Esophagus squamous epithelium (tissue), 5 donors: ENCODE data around the gene HS6ST1. TPM values are rescaled to one million over a fixed set of nuclear protein-coding genes. Genes with fewer than 3 reads are reported as not detected.
A peak's percentile ranks its signal among the peaks of the same experiment; 100 is the strongest.

Experiments used
- DNase-seq: peaks from one replicate; lab custom pipeline; 2025; lab: John Stamatoyannopoulos, UW
- H3K27ac ChIP-seq, 4 donors: fragments of 200-600 bp; sonication (generic); one replicate each; pipeline ENCODE4 v1.5.1; 2016 to 2019; ENCODE audit warnings: mild to moderate bottlenecking in 1 of 4
- H3K27me3 ChIP-seq, 4 donors: fragments of 200-600 bp; sonication (generic); 1 replicate in 3 of 4; 2 replicates in 1 of 4; pipeline versions ENCODE4 v1.5.1 to v1.6.0; 2017 to 2021; ENCODE audit warnings: antibody characterized with exemption in 1 of 4
- H3K36me3 ChIP-seq, 3 donors: fragments of 200-600 bp; sonication (generic); one replicate each; pipeline ENCODE4 v1.5.1; 2016 to 2019
- H3K4me1 ChIP-seq, 3 donors: fragments of 200-600 bp; sonication (generic); one replicate each; pipeline ENCODE4 v1.5.1; 2017 to 2019
- H3K4me3 ChIP-seq, 4 donors: fragments of 200-600 bp; sonication (generic); 1 replicate in 3 of 4; 2 replicates in 1 of 4; pipeline ENCODE4 v1.5.1; 2016 to 2019; ENCODE audit warnings: mild to moderate bottlenecking in 2 of 4, moderate library complexity in 1 of 4
- H3K9me3 ChIP-seq, 3 donors: fragments of 200-600 bp; sonication (generic); one replicate each; pipeline ENCODE4 v1.5.1; 2016 to 2019
- CTCF ChIP-seq, 6 experiments: fragments of 450-650 bp in 4 of 6; fragments of 200-600 bp in 2 of 6; sonication (generic) in 2 of 6; IDR thresholded peaks; one replicate each; pipeline ENCODE4 v1.5.1; 2016 to 2019; ENCODE audit warnings: antibody characterized with exemption in 6 of 6, mild to moderate bottlenecking in 4 of 6, moderate library complexity in 4 of 6
- POLR2A ChIP-seq, 4 donors: fragments of 450-650 bp; IDR thresholded peaks; one replicate each; pipeline ENCODE4 v1.6.1; 2017; ENCODE audit warnings: antibody characterized with exemption in 4 of 4, mild to moderate bottlenecking in 4 of 4, moderate library complexity in 3 of 4
- WGBS, 2 donors: methylation state at CpG; one replicate each; pipeline ENCODE4 v1.1.5; 2018; 5-methylcytosine and 5-hydroxymethylcytosine counted together
- intact Hi-C: fragments of 100-400 bp; cut with DNase I; formaldehyde crosslinking; loops from one replicate; pipeline ENCODE4 v1.15.0; 2022
- total RNA-seq, 4 donors: library from RNA; depleted of rRNA; stranded (reverse); fragments of >200 nt; gene quantifications; one replicate each; pipeline ENCODE4 v1.1.0, GENCODE V29; 2016
- donor health status: DM: yes; HTN: yes; CAD: no.

HS6ST1 gene
- total RNA-seq, 4 donors from 2014 or later: 44.7 to 73.8 (median 56.8) TPM

GRCh38 chr2:128287780-128288735 lies 30.6 kb downstream of the HS6ST1 start:
- Histone ChIP-seq H3K36me3 (peaks cover 0 to 57% (median 5%) of the 10 kb centered on the region in 3 donors), H3K9me3 (no peaks in the 10 kb centered on the region), H3K4me3 (no peak overlapping the region), H3K27me3 (no peaks in the 10 kb centered on the region), H3K27ac (no peak overlapping the region), H3K4me1 (peaks cover 26 to 80% (median 41%) of the 10 kb centered on the region in 3 donors)
- intact Hi-C loops: no loop called here
- WGBS, 2 donors: 84% methylated on average over 10 to 11 of the region's 23 CpGs
- TF ChIP-seq CTCF (IDR thresholded peaks at IDR 0.05) (no peak), POLR2A (IDR thresholded peaks at IDR 0.05) (no peak)
- DNase-seq: no peak

GRCh38 chr2:128286905-128287779 lies 31.5 kb downstream of the HS6ST1 start:
- no peaks in the 10 kb centered on the region for H3K27me3 ChIP-seq
- H3K36me3 ChIP-seq: peaks cover 0 to 57% (median 5%) of the 10 kb centered on the region in 3 donors
- peaks cover 26 to 80% (median 41%) of the 10 kb centered on the region in 3 donors for H3K4me1 ChIP-seq
- no peak overlapping the region for H3K4me3 ChIP-seq
- H3K9me3 ChIP-seq: no peaks in the 10 kb centered on the region
- intact Hi-C loops: no loop called here
- peak overlapping the region in 2 of 4 donors; percentile 25 to 26 for H3K27ac ChIP-seq
- WGBS, 2 donors: 100% methylated on average over 1 of the region's 12 CpGs; no CpG with 5 or more reads in 1 of the 2 donors
- TF ChIP-seq CTCF (IDR thresholded peaks at IDR 0.05) (no peak), POLR2A (IDR thresholded peaks at IDR 0.05) (no peak)
- DNase-seq: no peak

- Histone ChIP-seq H3K27me3 (no peaks in the 10 kb centered on the region), H3K27ac (peak overlapping the region in 1 of 4 donors; percentile 26), H3K9me3 (no peaks in the 10 kb centered on the region), H3K4me1 (peaks cover 28 to 80% (median 46%) of the 10 kb centered on the region in 3 donors), H3K36me3 (peaks cover 0 to 65% (median 5%) of the 10 kb centered on the region in 3 donors), H3K4me3 (no peak overlapping the region)
- TF ChIP-seq POLR2A (IDR thresholded peaks at IDR 0.05): no peak
- no peak for TF ChIP-seq CTCF (IDR thresholded peaks at IDR 0.05)
- DNase-seq: no peak
- 55 to 76% methylated on average over 5 to 7 of the region's 13 CpGs for WGBS, 2 donors
- intact Hi-C loops: no loop called here
Measured at GRCh38 chr2:128286011-128286721, 32.5 kb downstream of the HS6ST1 start.

GRCh38 chr2:128285329-128285931 lies 33.2 kb downstream of the HS6ST1 start:
- H3K27me3 ChIP-seq: no peaks in the 10 kb centered on the region
- TF ChIP-seq CTCF (IDR thresholded peaks at IDR 0.05) (no peak), POLR2A (IDR thresholded peaks at IDR 0.05) (no peak)
- no peak overlapping the region for H3K4me3 ChIP-seq
- no peak for DNase-seq
- intact Hi-C loops: no loop called here
- peak overlapping the region in 1 of 4 donors; percentile 13 for H3K27ac ChIP-seq
- H3K9me3 ChIP-seq: no peaks in the 10 kb centered on the region
- H3K4me1 ChIP-seq: peaks cover 36 to 84% (median 54%) of the 10 kb centered on the region in 3 donors
- WGBS, 2 donors: 83% methylated on average over 1 of the region's 12 CpGs; no CpG with 5 or more reads in 1 of the 2 donors
- peaks cover 0 to 70% (median 5%) of the 10 kb centered on the region in 3 donors for H3K36me3 ChIP-seq
